NOMO-1 treated with DMSO at 0.1 percent for 48 hours (cell line): ENCODE measurements around the gene NUBP2.

Experiments used
- DNase-seq: peaks from one replicate; lab custom pipeline; 2025; ENCODE audit not compliant: unreplicated experiment; lab: John Stamatoyannopoulos, UW

Gene NUBP2

GRCh38 chr16:1757714-1758461 lies 24.9 kb upstream of the NUBP2 start:
- no peak for DNase-seq

GRCh38 chr16:1758923-1759322 lies 23.8 kb upstream of the NUBP2 start:
- DNase-seq, result no peak

GRCh38 chr16:1759511-1759910 lies 23.2 kb upstream of the NUBP2 start:
- no peak for DNase-seq

- DNase-seq, result no peak
Observed at GRCh38 chr16:1760911-1761310, 21.8 kb upstream of the NUBP2 start.

GRCh38 chr16:1761751-1762150 lies 21.0 kb upstream of the NUBP2 start:
- DNase-seq, result no peak

- no peak for DNase-seq
Observed at GRCh38 chr16:1762196-1762878, 20.4 kb upstream of the NUBP2 start.

GRCh38 chr16:1762879-1763520 lies 19.8 kb upstream of the NUBP2 start:
- no peak for DNase-seq

- DNase-seq, result no peak
Observed at GRCh38 chr16:1763521-1764511, 18.9 kb upstream of the NUBP2 start.

GRCh38 chr16:1764971-1765370 lies 17.8 kb upstream of the NUBP2 start:
- no peak for DNase-seq

GRCh38 chr16:1765826-1766225 lies 16.9 kb upstream of the NUBP2 start:
- DNase-seq, result no peak

- no peak for DNase-seq
Observed at GRCh38 chr16:1766231-1766630, 16.5 kb upstream of the NUBP2 start.

GRCh38 chr16:1766701-1767100 lies 16.1 kb upstream of the NUBP2 start:
- DNase-seq, result no peak

- no peak for DNase-seq
Observed at GRCh38 chr16:1767116-1767994, 15.4 kb upstream of the NUBP2 start.

- no peak for DNase-seq
Observed at GRCh38 chr16:1768061-1768766, 14.5 kb upstream of the NUBP2 start.

GRCh38 chr16:1768767-1769401 lies 13.9 kb upstream of the NUBP2 start:
- no peak for DNase-seq

- DNase-seq, result no peak
Observed at GRCh38 chr16:1769402-1770300, 13.1 kb upstream of the NUBP2 start.

- no peak for DNase-seq
Observed at GRCh38 chr16:1770328-1771187, 12.2 kb upstream of the NUBP2 start.
